Left lung (tissue), 10 donors: Measurements from ENCODE around the gene MARCHF9. TPM values are rescaled to one million over a fixed set of nuclear protein-coding genes. Genes with fewer than 3 reads are reported as not detected.

ENCODE experiments used
- ATAC-seq: fragments of 200-7000 bp; cut with Tn5 transposase; one replicate; pipeline ENCODE4 v1.9.1; 2020; ENCODE audit warnings: moderate library complexity
- DNase-seq, 4 donors: peaks; one replicate each; pipeline ENCODE4 v3.0.0-alpha.2; 2013 to 2020
- H3K27ac ChIP-seq, 2 donors: fragments of 200-600 bp; sonication (generic) in 1 of 2; one replicate each; pipeline versions ENCODE4 v1.5.0 to v1.8.0; 2020 to 2021
- H3K27me3 ChIP-seq, 2 donors: fragments of 200-600 bp; sonication (generic) in 1 of 2; one replicate each; pipeline versions ENCODE4 v1.5.0 to v1.8.0; 2020 to 2021
- H3K36me3 ChIP-seq, 2 donors: fragments of 200-600 bp; sonication (generic) in 1 of 2; one replicate each; pipeline versions ENCODE4 v1.5.0 to v1.8.0; 2020 to 2021
- H3K4me1 ChIP-seq, 2 donors: fragments of 200-600 bp; one replicate each; pipeline ENCODE4 v1.8.0; 2021
- H3K4me3 ChIP-seq, 2 donors: fragments of 200-600 bp; sonication (generic) in 1 of 2; one replicate each; pipeline versions ENCODE4 v1.5.0 to v1.8.0; 2020 to 2021; ENCODE audit warnings: mild to moderate bottlenecking in 1 of 2
- H3K9me3 ChIP-seq, 2 donors: fragments of 200-600 bp; sonication (generic) in 1 of 2; one replicate each; pipeline versions ENCODE4 v1.5.0 to v1.8.0; 2020 to 2021
- intact Hi-C, 2 donors: fragments of 100-400 bp; cut with DNase I; formaldehyde crosslinking; loops; one replicate each; pipeline versions ENCODE4 v1.11.2 to v1.14.2; 2022
- polyA plus RNA-seq, 6 donors: library from polyadenylated mRNA; unstranded; fragments of 120-200 nt; gene quantifications; one replicate each; pipeline ENCODE4 v1.2.1, GENCODE V29; 2013; ENCODE audit not compliant: insufficient read length in 6 of 6
- total RNA-seq, 2 donors: library from RNA; stranded (reverse); fragmentation: NEBNext Ultra II Directional; extraction: Animal tissue kit (Norgen Biotek cat#: 25700); gene quantifications; one replicate each; pipeline ENCODE4 v1.2.1, GENCODE V29; 2021
- TF ChIP-seq, protein P1 (sequence below), 2 donors: fragments of 200-600 bp; sonication (generic) in 1 of 2; IDR thresholded peaks; one replicate each; pipeline versions ENCODE4 v1.5.0 to v1.8.0; 2021; ENCODE audit warnings: antibody characterized with exemption in 2 of 2
- donor health status: DM: no; HTN: yes; CAD: no.
- donor health status: DM: no; HTN: no; CAD: no.

MARCHF9 gene
- total and polyA plus RNA-seq, 8 donors = 16.5 to 22.6 (median 19.5) TPM

DNA sequence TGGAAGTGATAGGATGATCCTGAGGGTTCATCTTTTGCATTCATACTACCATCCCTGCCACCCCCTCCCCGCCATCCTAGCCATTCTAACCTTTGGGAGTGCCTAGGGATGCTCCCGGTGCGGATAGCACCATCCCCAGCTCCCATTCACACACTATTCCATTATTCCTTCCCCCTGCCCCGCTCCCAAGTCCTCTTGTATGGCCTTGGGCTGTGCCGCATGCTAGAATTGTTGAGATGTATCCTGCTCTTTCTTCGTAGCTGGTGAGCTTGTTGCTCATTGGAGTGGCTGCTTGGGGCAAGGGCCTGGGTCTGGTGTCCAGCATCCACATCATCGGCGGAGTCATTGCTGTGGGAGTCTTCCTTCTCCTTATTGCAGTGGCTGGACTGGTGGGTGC lies 9.4 kb upstream of the MARCHF9 start:
- DNase-seq = no peak
- peak overlapping the region; percentile 63 to 65 for H3K4me3 ChIP-seq
- H3K27me3 ChIP-seq = peaks cover 0 to 13% of the 10 kb centered on the region in 2 donors
- TF ChIP-seq, protein P1, sequence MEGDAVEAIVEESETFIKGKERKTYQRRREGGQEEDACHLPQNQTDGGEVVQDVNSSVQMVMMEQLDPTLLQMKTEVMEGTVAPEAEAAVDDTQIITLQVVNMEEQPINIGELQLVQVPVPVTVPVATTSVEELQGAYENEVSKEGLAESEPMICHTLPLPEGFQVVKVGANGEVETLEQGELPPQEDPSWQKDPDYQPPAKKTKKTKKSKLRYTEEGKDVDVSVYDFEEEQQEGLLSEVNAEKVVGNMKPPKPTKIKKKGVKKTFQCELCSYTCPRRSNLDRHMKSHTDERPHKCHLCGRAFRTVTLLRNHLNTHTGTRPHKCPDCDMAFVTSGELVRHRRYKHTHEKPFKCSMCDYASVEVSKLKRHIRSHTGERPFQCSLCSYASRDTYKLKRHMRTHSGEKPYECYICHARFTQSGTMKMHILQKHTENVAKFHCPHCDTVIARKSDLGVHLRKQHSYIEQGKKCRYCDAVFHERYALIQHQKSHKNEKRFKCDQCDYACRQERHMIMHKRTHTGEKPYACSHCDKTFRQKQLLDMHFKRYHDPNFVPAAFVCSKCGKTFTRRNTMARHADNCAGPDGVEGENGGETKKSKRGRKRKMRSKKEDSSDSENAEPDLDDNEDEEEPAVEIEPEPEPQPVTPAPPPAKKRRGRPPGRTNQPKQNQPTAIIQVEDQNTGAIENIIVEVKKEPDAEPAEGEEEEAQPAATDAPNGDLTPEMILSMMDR (IDR thresholded peaks at IDR 0.05) = no peak
- H3K36me3 ChIP-seq = peaks cover 0 to 45% of the 10 kb centered on the region in 2 donors
- no peaks in the 10 kb centered on the region for H3K9me3 ChIP-seq
- peak overlapping the region; percentile 91 to 92 for H3K27ac ChIP-seq
- ATAC-seq = peak; percentile 2
- intact Hi-C loops = no loop called here
- H3K4me1 ChIP-seq = peaks cover 0 to 41% of the 10 kb centered on the region in 2 donors

DNA sequence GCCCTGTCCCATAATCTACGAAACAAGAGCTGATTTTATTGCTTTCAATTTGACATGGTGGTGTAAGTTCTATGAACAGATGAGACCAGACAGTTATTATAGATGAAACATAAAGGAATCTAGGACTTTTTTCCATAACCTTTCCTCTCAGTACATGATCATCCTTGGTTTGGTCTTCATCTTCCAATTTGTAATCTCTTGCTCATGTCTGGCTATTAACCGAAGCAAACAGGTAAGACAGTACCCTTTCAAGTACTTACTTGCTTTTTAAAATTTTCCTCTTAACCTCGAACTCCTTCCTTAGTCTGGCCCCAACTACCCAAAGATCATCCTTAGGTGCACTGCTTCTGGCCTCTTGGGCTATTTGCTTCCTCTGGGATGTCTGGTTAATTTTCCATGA lies 8.9 kb upstream of the MARCHF9 start:
- DNase-seq (no peak), ATAC-seq (no peak)
- peaks cover 1 to 40% of the 10 kb centered on the region in 2 donors for H3K4me1 ChIP-seq
- H3K4me3 ChIP-seq = peak overlapping the region; percentile 63 to 65
- no peaks in the 10 kb centered on the region for H3K9me3 ChIP-seq
- TF ChIP-seq, protein P1 (IDR thresholded peaks at IDR 0.05) = no peak
- peaks cover 0 to 10% of the 10 kb centered on the region in 2 donors for H3K27me3 ChIP-seq
- H3K27ac ChIP-seq = no peak overlapping the region
- intact Hi-C loops = no loop called here
- peaks cover 0 to 49% of the 10 kb centered on the region in 2 donors for H3K36me3 ChIP-seq

DNA sequence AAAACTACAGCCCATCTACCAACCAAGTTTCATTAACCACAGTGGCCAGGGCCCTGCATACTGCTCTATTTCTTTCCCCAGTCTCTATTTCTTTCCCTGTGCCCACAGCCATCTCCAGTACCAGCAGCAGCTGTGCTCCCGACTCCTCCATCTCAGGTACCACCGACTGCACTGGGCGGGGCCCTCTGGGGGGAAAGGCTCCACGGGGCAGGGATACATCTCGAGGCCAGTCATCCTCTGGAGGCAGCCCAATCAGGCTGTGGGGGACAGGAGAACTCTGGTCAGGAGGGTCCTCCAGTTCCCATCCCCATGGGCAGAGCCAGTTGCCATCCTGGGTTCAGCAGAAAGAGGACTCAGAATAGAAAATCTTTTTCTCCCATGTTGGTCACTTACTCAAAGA lies 5.8 kb upstream of the MARCHF9 start:
- DNase-seq (no peak), ATAC-seq (no peak)
- no peaks in the 10 kb centered on the region for H3K9me3 ChIP-seq
- intact Hi-C loops = no loop called here
- H3K27me3 ChIP-seq = peaks cover 0 to 3% of the 10 kb centered on the region in 2 donors
- H3K36me3 ChIP-seq = peaks cover 0 to 49% of the 10 kb centered on the region in 2 donors
- TF ChIP-seq, protein P1 (IDR thresholded peaks at IDR 0.05) = no peak
- H3K4me1 ChIP-seq = peaks cover 10 to 49% of the 10 kb centered on the region in 2 donors
- no peak overlapping the region for H3K27ac ChIP-seq
- no peak overlapping the region for H3K4me3 ChIP-seq

DNA sequence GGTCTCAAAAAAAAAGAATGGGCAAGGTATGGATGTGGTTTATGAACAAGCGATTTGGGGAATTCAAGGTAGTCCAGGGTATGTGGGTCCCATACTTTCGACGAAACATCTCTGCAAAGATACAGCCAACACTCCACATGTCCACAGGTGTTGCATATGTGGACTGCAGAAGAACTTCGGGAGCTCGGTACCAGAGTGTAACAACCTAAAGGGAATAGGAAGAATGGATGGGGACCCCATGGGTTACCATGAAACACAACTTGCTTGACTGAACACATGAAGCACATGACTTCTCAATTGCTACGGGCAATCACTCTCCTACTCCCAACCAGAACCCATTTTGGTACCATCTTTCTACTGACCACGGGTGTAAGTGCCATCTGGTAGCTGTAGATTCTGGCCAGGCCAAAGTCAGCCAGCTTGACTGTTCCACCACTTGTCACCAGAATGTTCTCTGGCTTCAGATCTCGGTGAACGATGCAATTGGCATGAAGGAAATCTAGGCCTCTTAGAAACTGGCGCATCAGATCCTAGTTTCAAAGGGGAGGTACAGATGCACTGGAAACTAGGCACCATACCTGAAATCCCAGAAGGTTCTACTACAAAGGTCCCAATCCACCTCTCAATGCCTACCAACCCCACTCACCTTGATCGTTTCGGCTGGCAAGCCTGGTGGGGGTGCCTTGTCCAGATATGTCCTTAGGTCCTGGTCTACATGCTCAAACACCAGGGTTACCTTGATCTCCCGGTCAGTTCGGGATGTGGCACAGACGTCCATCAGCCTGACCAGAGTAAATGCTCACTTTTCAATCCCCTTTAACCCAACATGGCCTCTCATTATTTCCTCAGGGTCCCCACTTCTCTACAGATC lies 4.1 kb upstream of the MARCHF9 start:
- H3K27ac ChIP-seq = peak overlapping the region in 1 of 2 donors; percentile 85
- H3K36me3 ChIP-seq = peaks cover 0 to 49% of the 10 kb centered on the region in 2 donors

DNA sequence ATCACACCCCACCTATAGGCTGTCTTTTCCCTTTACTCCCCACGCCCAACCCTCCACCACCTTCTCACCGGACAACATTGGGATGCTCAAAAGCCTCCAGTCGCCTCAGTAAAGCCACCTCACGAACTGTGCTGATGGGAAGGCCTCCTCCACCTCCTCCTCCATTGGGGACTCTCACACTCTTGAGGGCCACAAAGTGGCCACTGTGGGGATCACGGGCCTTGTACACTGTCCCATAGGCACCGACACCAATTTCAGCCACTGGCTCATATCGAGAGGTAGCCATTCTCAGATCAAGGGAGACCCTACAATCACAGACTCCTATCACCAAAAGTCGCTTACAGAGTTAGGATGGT lies 3.5 kb upstream of the MARCHF9 start:
- Histone ChIP-seq H3K36me3 (peaks cover 0 to 44% of the 10 kb centered on the region in 2 donors), H3K27me3 (peaks cover 0 to 12% of the 10 kb centered on the region in 2 donors), H3K27ac (peak overlapping the region; percentile 85 to 87), H3K9me3 (no peaks in the 10 kb centered on the region), H3K4me3 (peak overlapping the region; percentile 67 to 75), H3K4me1 (peaks cover 10 to 51% of the 10 kb centered on the region in 2 donors)
- ATAC-seq (no peak), DNase-seq (no peak)
- intact Hi-C loops = no loop called here
- TF ChIP-seq, protein P1 (IDR thresholded peaks at IDR 0.05) = no peak

More for the DNA sequence above, 4.1 kb upstream of the MARCHF9 start:
- Histone ChIP-seq H3K4me1 (peaks cover 10 to 50% of the 10 kb centered on the region in 2 donors), H3K9me3 (no peaks in the 10 kb centered on the region), H3K4me3 (peak overlapping the region; percentile 67 to 75), H3K27me3 (peaks cover 0 to 12% of the 10 kb centered on the region in 2 donors)
- no peak for DNase-seq
- TF ChIP-seq, protein P1 (IDR thresholded peaks at IDR 0.05) = no peak
- intact Hi-C loops = no loop called here
- ATAC-seq = no peak
